Panc1 (cell line): ENCODE measurements around the gene BPIFA3. TPM values are rescaled to one million over a fixed set of nuclear protein-coding genes. Genes with fewer than 3 reads are reported as not detected.

Source experiments
- ATAC-seq: fragments of 200-7000 bp; cut with Tn5 transposase; 2 replicates; pipeline ENCODE4 v1.9.1; 2020; ENCODE audit warnings: mild to moderate bottlenecking, moderate library complexity
- Bru-seq: library from RNA; stranded (reverse); fragments of 400-500 nt; gene quantifications from one replicate; lab custom pipeline; 2021; lab: Mats Ljungman, UMichigan
- BruChase-seq, 2 experiments: library from RNA; stranded (reverse); fragments of 400-500 nt; gene quantifications; one replicate each; lab custom pipeline; 2021; lab: Mats Ljungman, UMichigan
- BruUV-seq: library from RNA; stranded (reverse); fragments of 400-500 nt; replicated peaks from 2 replicates; lab custom pipeline; 2021; lab: Mats Ljungman, UMichigan
- CTCF ChIA-PET: fragments of 300-600 bp; sonication (Branson Sonifier 250); formaldehyde crosslinking; loops from one replicate; lab custom pipeline; 2022; ENCODE audit warnings: antibody characterized with exemption; lab: Charles Lee
- POLR2A ChIA-PET: fragments of 300-600 bp; sonication (Branson Sonifier 250); formaldehyde crosslinking; loops from one replicate; lab custom pipeline; 2022; ENCODE audit warnings: antibody characterized with exemption; lab: Charles Lee
- DNase-seq: peaks from one replicate; pipeline ENCODE4 v3.0.0-alpha.2; 2010; ENCODE audit warnings: low read depth, low spot score
- H3K27ac ChIP-seq: 2 replicates; pipeline ENCODE4 v1.5.1; 2011; ENCODE audit warnings: mild to moderate bottlenecking, low read length, inconsistent platforms
- H3K27me3 ChIP-seq: fragments of 200-500 bp; sonication (Bioruptor generic); 2 replicates; pipeline ENCODE4 v1.6.0; 2014; ENCODE audit warnings: low read length, inconsistent platforms; ENCODE audit not compliant: control insufficient read depth, insufficient read depth
- H3K36me3 ChIP-seq: fragments of 200-500 bp; sonication (Bioruptor generic); 2 replicates; pipeline ENCODE4 v1.5.1; 2014; ENCODE audit warnings: inconsistent platforms, mild to moderate bottlenecking, low read length, moderate library complexity; ENCODE audit not compliant: control insufficient read depth, insufficient read depth
- H3K4me1 ChIP-seq: 2 replicates; pipeline ENCODE4 v1.5.1; 2011; ENCODE audit warnings: inconsistent platforms, mild to moderate bottlenecking, low read length, moderate library complexity; ENCODE audit not compliant: control insufficient read depth, insufficient read depth
- H3K4me3 ChIP-seq, 2 experiments: 2 replicates each; pipeline ENCODE4 v1.5.1; 2011 to 2012; ENCODE audit warnings: low read depth in 2 of 2, low read length in 2 of 2, mild to moderate bottlenecking in 2 of 2, inconsistent platforms in 1 of 2, moderate library complexity in 1 of 2
- H3K9me3 ChIP-seq: fragments of 200-500 bp; sonication (Bioruptor generic); 2 replicates; pipeline ENCODE4 v1.5.1; 2014; ENCODE audit warnings: low read depth, mild to moderate bottlenecking, inconsistent platforms, low read length, moderate library complexity; ENCODE audit not compliant: control insufficient read depth, insufficient read depth
- POLR2AphosphoS5 ChIP-seq: IDR thresholded peaks from 2 replicates; pipeline ENCODE4 v1.6.1; 2012; ENCODE audit warnings: mild to moderate bottlenecking, low read depth, low read length, moderate library complexity
- REST ChIP-seq, 2 experiments: IDR thresholded peaks; 2 replicates each; pipeline ENCODE4 v1.6.1; 2011 to 2012; ENCODE audit warnings: low read depth in 2 of 2, control low read depth in 1 of 2, low read length in 1 of 2, mild to moderate bottlenecking in 1 of 2, moderate library complexity in 1 of 2; ENCODE audit not compliant: insufficient read depth in 1 of 2
- SIN3A ChIP-seq: IDR thresholded peaks from 2 replicates; pipeline ENCODE4 v1.6.1; 2012; ENCODE audit warnings: low read depth, mild to moderate bottlenecking, low read length, moderate library complexity, borderline replicate concordance; ENCODE audit not compliant: insufficient read depth
- TCF7L2 ChIP-seq: IDR thresholded peaks from 2 replicates; pipeline ENCODE4 v1.6.1; 2011; ENCODE audit warnings: mild to moderate bottlenecking, low read depth, low read length, inconsistent platforms
- in situ Hi-C: cut with HindIII; loops from 2 replicates; pipeline ENCODE4 v1.10.0; 2016; ENCODE audit warnings: low sequenced_read_pairs, low pct_unique_long_range_greater_than_20kb
- intact Hi-C: fragments of 100-400 bp; cut with micrococcal nuclease; formaldehyde crosslinking; loops from one replicate; pipeline ENCODE4 v1.10.0; 2022; ENCODE audit not compliant: unreplicated experiment
- long read RNA-seq: library from polyadenylated mRNA; unstranded; transcript quantifications from one replicate; pipeline ENCODE4 v2.0.0, GENCODE V29; 2021; ENCODE audit not compliant: unreplicated experiment
- polyA plus RNA-seq: library from polyadenylated mRNA; unstranded; fragments of >200 nt; gene quantifications from one replicate; pipeline ENCODE4 v1.2.1, GENCODE V29; 2012; ENCODE audit warnings: missing spikeins; ENCODE audit not compliant: insufficient read length
- total RNA-seq: library from RNA; stranded (reverse); gene quantifications from one replicate; pipeline ENCODE4 v1.2.1, GENCODE V29; 2021; ENCODE audit not compliant: unreplicated experiment
- TF ChIP-seq, protein P1 (sequence below): fragments of 450-650 bp; IDR thresholded peaks from 2 replicates; pipeline ENCODE4 v1.5.1; 2017; ENCODE audit warnings: mild to moderate bottlenecking

The BPIFA3 gene
- total RNA-seq (not detected), Bru-seq, nascent RNA (percentile 7 among the genes with signal in this experiment), BruChase-seq, experiment 1, labeled RNA remaining after a 2-hour chase (not detected), BruChase-seq, experiment 2, labeled RNA remaining after a 6-hour chase (not detected)
- not detected for polyA plus RNA-seq
- long read RNA-seq: 0 reads

GRCh38 chr20:33217052-33217451, at the start of gene BPIFA3:
BPIFA3 (plus strand) TSS chr20:33217352; CDS start chr20:33217537, 185 bp downstream.
- POLR2A ChIA-PET: no interaction called here
- BruUV-seq: no TSS peak
- no peaks in the 10 kb centered on the region for H3K36me3 ChIP-seq
- in situ Hi-C loops (no loop called here), intact Hi-C loops (no loop called here)
- CTCF ChIA-PET: no interaction called here
- H3K9me3 ChIP-seq: no peaks in the 10 kb centered on the region
- peaks cover 20% of the 10 kb centered on the region for H3K27me3 ChIP-seq
- H3K4me3 ChIP-seq: no peak within 1 kb of the TSS
- TF ChIP-seq POLR2AphosphoS5: no peak
- TF ChIP-seq, protein P1, sequence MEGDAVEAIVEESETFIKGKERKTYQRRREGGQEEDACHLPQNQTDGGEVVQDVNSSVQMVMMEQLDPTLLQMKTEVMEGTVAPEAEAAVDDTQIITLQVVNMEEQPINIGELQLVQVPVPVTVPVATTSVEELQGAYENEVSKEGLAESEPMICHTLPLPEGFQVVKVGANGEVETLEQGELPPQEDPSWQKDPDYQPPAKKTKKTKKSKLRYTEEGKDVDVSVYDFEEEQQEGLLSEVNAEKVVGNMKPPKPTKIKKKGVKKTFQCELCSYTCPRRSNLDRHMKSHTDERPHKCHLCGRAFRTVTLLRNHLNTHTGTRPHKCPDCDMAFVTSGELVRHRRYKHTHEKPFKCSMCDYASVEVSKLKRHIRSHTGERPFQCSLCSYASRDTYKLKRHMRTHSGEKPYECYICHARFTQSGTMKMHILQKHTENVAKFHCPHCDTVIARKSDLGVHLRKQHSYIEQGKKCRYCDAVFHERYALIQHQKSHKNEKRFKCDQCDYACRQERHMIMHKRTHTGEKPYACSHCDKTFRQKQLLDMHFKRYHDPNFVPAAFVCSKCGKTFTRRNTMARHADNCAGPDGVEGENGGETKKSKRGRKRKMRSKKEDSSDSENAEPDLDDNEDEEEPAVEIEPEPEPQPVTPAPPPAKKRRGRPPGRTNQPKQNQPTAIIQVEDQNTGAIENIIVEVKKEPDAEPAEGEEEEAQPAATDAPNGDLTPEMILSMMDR: no peak
- no peak for TF ChIP-seq TCF7L2
- no peak for TF ChIP-seq REST (IDR thresholded peaks at IDR 0.05; ENCODE audit: insufficient read depth in 1 of 2, low read depth in 2 of 2, low read length in 1 of 2)
- TF ChIP-seq SIN3A: no peak
- no peak for DNase-seq
- no peaks in the 10 kb centered on the region for H3K4me1 ChIP-seq
- no peak for ATAC-seq
- H3K27ac ChIP-seq: no peak within 1 kb of the TSS

GRCh38 chr20:33167859-33168258, 49.3 kb upstream of the BPIFA3 start, which contains the start of gene BPIFA2:
BPIFA2 (plus strand) TSS chr20:33168159; CDS start chr20:33169146, 987 bp downstream.
- no peak for DNase-seq
- Histone ChIP-seq H3K27me3 (0 out of 2 replicates have a peak, but pooled peaks cover 2% of the 10 kb centered on the region), H3K9me3 (no peaks in the 10 kb centered on the region), H3K27ac (no peak within 1 kb of the TSS), H3K36me3 (no peaks in the 10 kb centered on the region), H3K4me1 (no peaks in the 10 kb centered on the region; the same call in 1 of the 2 replicates), H3K4me3 (no peak within 1 kb of the TSS)
- intact Hi-C loops: no loop called here
- in situ Hi-C loops: no loop called here
- no TSS peak for BruUV-seq
- TF ChIP-seq SIN3A: no peak
- TF ChIP-seq, protein P1: no peak
- no peak for TF ChIP-seq POLR2AphosphoS5
- no peak for TF ChIP-seq TCF7L2
- no peak for TF ChIP-seq REST (IDR thresholded peaks at IDR 0.05; ENCODE audit: insufficient read depth in 1 of 2, low read depth in 2 of 2, low read length in 1 of 2)
- POLR2A ChIA-PET: no interaction called here
- no peak for ATAC-seq
- CTCF ChIA-PET: no interaction called here
